K562 (cell line): ENCODE data around the gene ZNF362. TPM values are rescaled to one million over a fixed set of nuclear protein-coding genes. Genes with fewer than 3 reads are reported as not detected.

Experiments used
- ATAC-seq: fragments of 200-7000 bp; cut with Tn5 transposase; 3 replicates; pipeline ENCODE4 v1.9.1; 2020; ENCODE audit warnings: moderate library complexity
- BruUV-seq: library from RNA; stranded (reverse); fragments of 400-500 nt; replicated peaks from 2 replicates; lab custom pipeline; 2021; lab: Mats Ljungman, UMichigan
- CTCF ChIA-PET: fragments of 300-600 bp; formaldehyde crosslinking; extraction: SDS; loops from one replicate; lab custom pipeline; 2021; ENCODE audit warnings: low intra/inter-chr PET ratio; lab: Yijun Ruan, JAX
- POLR2A ChIA-PET: fragments of 300-600, 350-650 bp; sonication (Branson Sonifier 250); formaldehyde crosslinking; extraction: SDS; loops from one replicate; lab custom pipeline; 2021; ENCODE audit warnings: antibody characterized with exemption, inconsistent platforms; lab: Yijun Ruan, JAX
- DNase-seq, 4 experiments: peaks; one replicate each; pipeline versions ENCODE4 v3.0.0 to v3.0.0-alpha.2; 2011 to 2018; ENCODE audit warnings: low spot score in 3 of 4, mixed read lengths in 3 of 4; ENCODE audit errors: extremely low read depth in 1 of 4
- FAIRE-seq: peaks from 2 replicates; lab custom pipeline; 2011; peaks lifted over from hg19 to GRCh38; lab: Jason Lieb, UNC
- H2AFZ ChIP-seq: 2 replicates; pipeline ENCODE4 v1.6.0; 2011; ENCODE audit warnings: low read depth, low read length, control low read depth, inconsistent platforms
- H3K27ac ChIP-seq: fragments of 200-600 bp; 3 replicates; pipeline ENCODE4 v1.8.0; 2011; ENCODE audit warnings: low read depth, mild to moderate bottlenecking, control low read depth, inconsistent platforms, low read length, moderate library complexity, mixed read lengths; ENCODE audit errors: extremely low read depth
- H3K27me3 ChIP-seq, 2 experiments: fragments of 300-600 bp in 1 of 2; 2 replicates in 1 of 2; 3 replicates in 1 of 2; pipeline versions ENCODE4 v1.6.0 to v1.8.0; 2011; ENCODE audit warnings: inconsistent platforms in 2 of 2, low read length in 2 of 2, mild to moderate bottlenecking in 1 of 2, mixed read lengths in 1 of 2, moderate library complexity in 1 of 2; ENCODE audit not compliant: control insufficient read depth in 2 of 2, insufficient read depth in 2 of 2
- H3K36me3 ChIP-seq: fragments of 300-600 bp; 3 replicates; pipeline ENCODE4 v1.8.0; 2011; ENCODE audit warnings: mild to moderate bottlenecking, low read length, inconsistent platforms; ENCODE audit not compliant: control insufficient read depth, insufficient read depth
- H3K4me1 ChIP-seq, 2 experiments: fragments of 200-600 bp in 1 of 2; replicated peaks in 1 of 2; 2 replicates in 1 of 2; 3 replicates in 1 of 2; pipeline versions ENCODE4 v1.5.1 to v1.8.0; 2011; ENCODE audit warnings: inconsistent platforms in 2 of 2, low read length in 2 of 2, mild to moderate bottlenecking in 1 of 2, mixed read lengths in 1 of 2, moderate library complexity in 1 of 2; ENCODE audit not compliant: control insufficient read depth in 2 of 2, insufficient read depth in 2 of 2
- H3K4me2 ChIP-seq: 2 replicates; pipeline ENCODE4 v1.6.1; 2011; ENCODE audit warnings: low read length, control low read depth, inconsistent platforms, mixed read lengths; ENCODE audit not compliant: insufficient read depth
- H3K4me3 ChIP-seq: fragments of 200-600 bp; sonication (generic), shearing (Covaris generic); 2 replicates; pipeline ENCODE4 v1.5.1; 2016; ENCODE audit warnings: control low read depth, inconsistent platforms
- H3K79me2 ChIP-seq: fragments of 200-600 bp; 3 replicates; pipeline ENCODE4 v1.8.0; 2011; ENCODE audit warnings: low read length, inconsistent platforms; ENCODE audit not compliant: control insufficient read depth, insufficient read depth
- H3K9ac ChIP-seq, 2 experiments: 2 replicates each; pipeline versions ENCODE4 v1.6.0 to v1.6.1; 2011; ENCODE audit warnings: low read depth in 2 of 2, low read length in 2 of 2, control low read depth in 1 of 2, inconsistent platforms in 1 of 2, mild to moderate bottlenecking in 1 of 2, mixed read lengths in 1 of 2; ENCODE audit not compliant: insufficient read depth in 1 of 2
- H3K9me1 ChIP-seq: one replicate; pipeline ENCODE4 v1.6.0; 2011; ENCODE audit warnings: inconsistent platforms, mild to moderate bottlenecking, low read length, moderate library complexity; ENCODE audit not compliant: control insufficient read depth, insufficient read depth
- H3K9me3 ChIP-seq: replicated peaks from 2 replicates; pipeline ENCODE4 v1.5.1; 2011; ENCODE audit warnings: low read depth, low read length, inconsistent platforms; ENCODE audit not compliant: control insufficient read depth, insufficient read depth
- H4K20me1 ChIP-seq: replicated peaks from 2 replicates; pipeline ENCODE4 v1.6.1; 2011; ENCODE audit warnings: low read length, inconsistent platforms, mixed read lengths; ENCODE audit not compliant: control insufficient read depth, insufficient read depth
- EP300 ChIP-seq: IDR thresholded peaks from 2 replicates; pipeline ENCODE4 v1.6.1; 2012; ENCODE audit warnings: low read length, improper control_type of control experiment
- HMGN3 ChIP-seq: IDR thresholded peaks from 2 replicates; pipeline ENCODE4 v1.6.1; 2011; ENCODE audit warnings: borderline replicate concordance, low read depth, mild to moderate bottlenecking, mixed read lengths, low read length; ENCODE audit not compliant: insufficient read length; ENCODE audit errors: extremely low read depth
- KAT7 ChIP-seq: sonication (generic); formaldehyde crosslinking; IDR thresholded peaks from 2 replicates; pipeline ENCODE4 v1.8.0; 2022; ENCODE audit warnings: missing genetic modification reagents, mild to moderate bottlenecking, borderline replicate concordance
- WGBS: fragments of 100-300 bp; shearing (Covaris generic); methylation state at CpG from one replicate; pipeline ENCODE4 v1.1.6; 2016; ENCODE audit warnings: low coverage, mixed read lengths; ENCODE audit not compliant: insufficient coverage; ENCODE audit errors: missing lambda C conversion rate; 5-methylcytosine and 5-hydroxymethylcytosine counted together
- in situ Hi-C: fragments of 300-500 bp; cut with MboI; formaldehyde crosslinking; loops from 4 replicates; pipeline ENCODE4 v1.15.0; 2018; ENCODE audit warnings: inconsistent platforms, mixed read lengths
- intact Hi-C: fragments of 100-400 bp; cut with micrococcal nuclease; formaldehyde crosslinking; loops from 2 replicates; pipeline ENCODE4 v1.14.2; 2022
- polyA plus RNA-seq, 8 experiments: library from polyadenylated mRNA; depleted of rRNA in 4 of 8; stranded (reverse) in 5 of 8; unstranded in 3 of 8; fragments of >200 nt; fragmentation: Nextera tagmentation in 2 of 8; fragmentation: Illumina TruSeq in 1 of 8; extraction: Ambion mirVana in 2 of 8; extraction: Trizol in 1 of 8; gene quantifications; 2 replicates each; pipeline versions ENCODE4 v1.2.1 to v1.2.3, GENCODE V29; 2011 to 2014; ENCODE audit warnings: inconsistent platforms in 1 of 8, missing spikeins in 1 of 8
- total RNA-seq, 7 experiments: library from RNA; depleted of rRNA in 6 of 7; stranded (reverse); fragments of >200 nt in 6 of 7; fragmentation: Illumina TruSeq in 2 of 7; extraction: Trizol in 2 of 7; gene quantifications; 2 replicates each; pipeline versions ENCODE4 v1.2.1 to v1.2.3, GENCODE V29; 2011 to 2021; ENCODE audit warnings: low replicate concordance in 1 of 7
- TF ChIP-seq, protein P1 (sequence below): fragments of 200-400 bp; formaldehyde crosslinking; IDR thresholded peaks from 2 replicates; pipeline ENCODE4 v1.6.1; 2017; ENCODE audit warnings: mild to moderate bottlenecking, low read depth, low read length, moderate library complexity
- TF ChIP-seq, protein P2 (sequence below), 2 experiments: fragments of 450-650 bp; conservative IDR thresholded peaks; 2 replicates each; pipeline ENCODE4 v1.6.1; 2017; ENCODE audit warnings: mild to moderate bottlenecking in 2 of 2, moderate library complexity in 2 of 2

Gene ZNF362
- total and polyA plus RNA-seq, 9 of the 15 experiments (the other 6 are each of a cell fraction or from before 2014, with no cell fraction given): 0.01 to 1.1 (median 0.35) TPM; not detected in 1

DNA sequence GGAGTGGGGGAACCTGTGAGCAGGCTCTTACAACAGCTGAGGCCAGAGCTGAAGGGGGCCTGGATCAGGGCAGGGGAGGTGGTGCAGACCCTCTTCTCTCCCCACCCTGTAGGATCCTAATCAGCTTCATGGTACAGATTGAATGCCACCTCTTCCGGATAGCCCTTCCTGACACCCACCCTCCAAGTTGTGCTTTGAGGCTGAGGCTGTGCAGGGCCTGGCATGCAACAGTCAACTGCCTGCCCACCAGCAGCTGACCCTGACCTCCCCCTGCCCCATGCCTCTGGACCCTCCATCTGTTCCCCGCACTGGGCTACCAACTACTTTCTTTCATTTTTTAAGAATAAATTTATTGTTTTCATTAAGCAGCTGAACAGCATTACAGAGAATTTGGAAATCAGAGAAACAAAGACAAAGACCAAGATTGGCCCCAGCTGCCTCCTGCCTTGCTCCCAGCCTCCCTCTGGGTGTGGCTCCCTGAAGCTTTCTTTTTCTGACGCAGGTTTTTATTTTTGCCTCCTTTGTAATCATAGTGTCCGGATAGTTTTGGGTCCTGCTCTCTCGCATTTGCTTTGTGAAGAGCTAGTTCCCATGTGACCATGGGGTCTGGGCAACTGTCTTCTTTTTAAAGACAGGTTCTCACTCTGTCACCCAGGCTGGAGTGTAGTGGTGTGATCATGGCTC lies 12.8 kb downstream of the ZNF362 start:
- Histone ChIP-seq H3K27ac (no peak overlapping the region), H2AFZ (no peak overlapping the region), H3K4me3 (no peak overlapping the region), H4K20me1 (peaks cover 14% of the 10 kb centered on the region; the same call in 1 of the 2 replicates), H3K79me2 (no peaks in the 10 kb centered on the region), H3K9me3 (no peaks in the 10 kb centered on the region), H3K9ac (no peak overlapping the region), H3K27me3 (peaks cover 0 to 37% of the 10 kb centered on the region in 2 experiments; a peak in 4 of 5 replicates), H3K4me2 (no peak overlapping the region), H3K36me3 (no peaks in the 10 kb centered on the region), H3K9me1 (no peaks in the 10 kb centered on the region), H3K4me1 (no peaks in the 10 kb centered on the region)
- BruUV-seq: no TSS peak
- intact Hi-C loops: no loop called here
- ATAC-seq: no peak
- ChIA-PET POLR2A (interaction anchor here (0.5 to 0.8 kb wide), 4 partner anchors 10 to 476 kb away, joined by 3 to 4 read pairs (median 4); no protein-coding TSS in a partner anchor), CTCF (no interaction called here)
- no peak for FAIRE-seq
- in situ Hi-C loops: no loop called here
- no peak for TF ChIP-seq KAT7 (CRISPR knock-in tag)
- TF ChIP-seq, protein P1, sequence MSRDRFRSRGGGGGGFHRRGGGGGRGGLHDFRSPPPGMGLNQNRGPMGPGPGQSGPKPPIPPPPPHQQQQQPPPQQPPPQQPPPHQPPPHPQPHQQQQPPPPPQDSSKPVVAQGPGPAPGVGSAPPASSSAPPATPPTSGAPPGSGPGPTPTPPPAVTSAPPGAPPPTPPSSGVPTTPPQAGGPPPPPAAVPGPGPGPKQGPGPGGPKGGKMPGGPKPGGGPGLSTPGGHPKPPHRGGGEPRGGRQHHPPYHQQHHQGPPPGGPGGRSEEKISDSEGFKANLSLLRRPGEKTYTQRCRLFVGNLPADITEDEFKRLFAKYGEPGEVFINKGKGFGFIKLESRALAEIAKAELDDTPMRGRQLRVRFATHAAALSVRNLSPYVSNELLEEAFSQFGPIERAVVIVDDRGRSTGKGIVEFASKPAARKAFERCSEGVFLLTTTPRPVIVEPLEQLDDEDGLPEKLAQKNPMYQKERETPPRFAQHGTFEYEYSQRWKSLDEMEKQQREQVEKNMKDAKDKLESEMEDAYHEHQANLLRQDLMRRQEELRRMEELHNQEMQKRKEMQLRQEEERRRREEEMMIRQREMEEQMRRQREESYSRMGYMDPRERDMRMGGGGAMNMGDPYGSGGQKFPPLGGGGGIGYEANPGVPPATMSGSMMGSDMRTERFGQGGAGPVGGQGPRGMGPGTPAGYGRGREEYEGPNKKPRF: no peak
- TF ChIP-seq, protein P2, sequence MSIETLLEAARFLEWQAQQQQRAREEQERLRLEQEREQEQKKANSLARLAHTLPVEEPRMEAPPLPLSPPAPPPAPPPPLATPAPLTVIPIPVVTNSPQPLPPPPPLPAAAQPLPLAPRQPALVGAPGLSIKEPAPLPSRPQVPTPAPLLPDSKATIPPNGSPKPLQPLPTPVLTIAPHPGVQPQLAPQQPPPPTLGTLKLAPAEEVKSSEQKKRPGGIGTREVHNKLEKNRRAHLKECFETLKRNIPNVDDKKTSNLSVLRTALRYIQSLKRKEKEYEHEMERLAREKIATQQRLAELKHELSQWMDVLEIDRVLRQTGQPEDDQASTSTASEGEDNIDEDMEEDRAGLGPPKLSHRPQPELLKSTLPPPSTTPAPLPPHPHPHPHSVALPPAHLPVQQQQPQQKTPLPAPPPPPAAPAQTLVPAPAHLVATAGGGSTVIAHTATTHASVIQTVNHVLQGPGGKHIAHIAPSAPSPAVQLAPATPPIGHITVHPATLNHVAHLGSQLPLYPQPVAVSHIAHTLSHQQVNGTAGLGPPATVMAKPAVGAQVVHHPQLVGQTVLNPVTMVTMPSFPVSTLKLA (conservative IDR thresholded peaks at IDR 0.05): no peak
- no peak for TF ChIP-seq HMGN3
- TF ChIP-seq EP300: no peak
- WGBS: 0% methylated on average over 5 of the region's 5 CpGs
- DNase-seq: no peak
